T1000 (cell line): ENCODE results near the gene AMER3.

Source experiments
- DNase-seq: peaks from one replicate; lab custom pipeline; 2025; ENCODE audit warnings: mixed read lengths; lab: John Stamatoyannopoulos, UW

Gene AMER3

GRCh38 chr2:130749641-130750040, 5.7 kb upstream of the AMER3 start:
- no peak for DNase-seq

- no peak for DNase-seq
These were observed 529 bp upstream of the AMER3 start for GRCh38 chr2:130754811-130755210.

GRCh38 chr2:130756053-130756873, 923 bp downstream of the AMER3 start:
- DNase-seq = no peak

GRCh38 chr2:130756874-130757668, 1.7 kb downstream of the AMER3 start:
- no peak for DNase-seq

GRCh38 chr2:130759906-130760753, 4.8 kb downstream of the AMER3 start:
- DNase-seq = no peak

- no peak for DNase-seq
These were observed 5.7 kb downstream of the AMER3 start for GRCh38 chr2:130760754-130761751.

- DNase-seq = no peak
These were observed 6.9 kb downstream of the AMER3 start for GRCh38 chr2:130762031-130762909.

- no peak for DNase-seq
These were observed 7.6 kb downstream of the AMER3 start for GRCh38 chr2:130762910-130763385.

- no peak for DNase-seq
These were observed 8.1 kb downstream of the AMER3 start for GRCh38 chr2:130763405-130763804.

- no peak for DNase-seq
These were observed 8.9 kb downstream of the AMER3 start for GRCh38 chr2:130764035-130764820.

GRCh38 chr2:130764821-130765115, 9.4 kb downstream of the AMER3 start:
- no peak for DNase-seq

- DNase-seq = no peak
These were observed 10.1 kb downstream of the AMER3 start for GRCh38 chr2:130765464-130765863.

GRCh38 chr2:130766037-130766436, 10.7 kb downstream of the AMER3 start:
- no peak for DNase-seq

GRCh38 chr2:130766711-130767407, 11.5 kb downstream of the AMER3 start:
- DNase-seq = no peak

GRCh38 chr2:130767408-130767775, 12.1 kb downstream of the AMER3 start:
- no peak for DNase-seq

- no peak for DNase-seq
These were observed 13.0 kb downstream of the AMER3 start for GRCh38 chr2:130768191-130768855.

- DNase-seq = no peak
These were observed 14.1 kb downstream of the AMER3 start for GRCh38 chr2:130769343-130769907.

- DNase-seq = no peak
These were observed 21.2 kb downstream of the AMER3 start for GRCh38 chr2:130776550-130776949.
